Measurements from ENCODE around the gene STK16.
A peak's percentile ranks its signal among the peaks of the same experiment; 100 is the strongest.

Gene STK16

GRCh38 chr2:219274361-219274921 is 29.2 kb downstream of the STK16 start:
- Mint-ChIP-seq H3K4me1 (ENCODE audit: low read depth) (peaks cover 17% of the 10 kb centered on the region), H3K9me3 (no peaks in the 10 kb centered on the region), H3K36me3 (ENCODE audit: low read depth) (no peaks in the 10 kb centered on the region), H3K4me3 (no peak overlapping the region), H3K27me3 (peaks cover 21% of the 10 kb centered on the region), H3K27ac (no peak overlapping the region)
- intact Hi-C loops (cut with micrococcal nuclease): no loop called here

- peaks cover 46% of the 10 kb centered on the region for H3K4me1 Mint-ChIP-seq (ENCODE audit: low read depth)
- H3K36me3 Mint-ChIP-seq (ENCODE audit: low read depth): peaks cover 35% of the 10 kb centered on the region
- peaks cover 5% of the 10 kb centered on the region for H3K27me3 Mint-ChIP-seq
- intact Hi-C loops (cut with micrococcal nuclease): loop anchor here (1.0 to 5.0 kb wide), 2 partner anchors 17 to 109 kb away; partner anchors contain the start of gene DNPEP
- H3K27ac Mint-ChIP-seq: peak overlapping the region; percentile 89
- H3K4me3 Mint-ChIP-seq: peak overlapping the region; percentile 54
- no peaks in the 10 kb centered on the region for H3K9me3 Mint-ChIP-seq
These were observed 32.7 kb downstream of the STK16 start for GRCh38 chr2:219277703-219278654.

- H3K36me3 Mint-ChIP-seq (ENCODE audit: low read depth): peaks cover 42% of the 10 kb centered on the region
- no peaks in the 10 kb centered on the region for H3K9me3 Mint-ChIP-seq
- peaks cover 5% of the 10 kb centered on the region for H3K27me3 Mint-ChIP-seq
- H3K4me3 Mint-ChIP-seq: peak overlapping the region; percentile 86
- peaks cover 50% of the 10 kb centered on the region for H3K4me1 Mint-ChIP-seq (ENCODE audit: low read depth)
- H3K27ac Mint-ChIP-seq: peak overlapping the region; percentile 89
- intact Hi-C loops (cut with micrococcal nuclease): loop anchor here (1.0 to 5.0 kb wide), 3 partner anchors 101 to 118 kb away; partner anchors contain the start of genes DNPEP and NHEJ1
These were observed 33.4 kb downstream of the STK16 start for GRCh38 chr2:219278655-219279150.

- H3K9me3 Mint-ChIP-seq: no peaks in the 10 kb centered on the region
- peak within 1 kb of the TSS; percentile 86 for H3K4me3 Mint-ChIP-seq
- peak within 1 kb of the TSS; percentile 89 for H3K27ac Mint-ChIP-seq
- intact Hi-C loops (cut with micrococcal nuclease): loop anchor here (1.0 to 5.0 kb wide), 3 partner anchors 102 to 119 kb away; partner anchors contain the start of genes DNPEP and NHEJ1
- peaks cover 5% of the 10 kb centered on the region for H3K27me3 Mint-ChIP-seq
- H3K4me1 Mint-ChIP-seq (ENCODE audit: low read depth): peaks cover 50% of the 10 kb centered on the region
- H3K36me3 Mint-ChIP-seq (ENCODE audit: low read depth): peaks cover 49% of the 10 kb centered on the region
These were observed 34.1 kb downstream of the STK16 start, which contains the start of gene DNAJB2 for GRCh38 chr2:219279151-219279915. Gene DNAJB2 (plus strand): TSS chr2:219279366. CDS start chr2:219279834, 468 bp downstream.

GRCh38 chr2:219279916-219280516 is 34.7 kb downstream of the STK16 start:
- H3K27ac Mint-ChIP-seq: peak overlapping the region; percentile 89
- peaks cover 55% of the 10 kb centered on the region for H3K36me3 Mint-ChIP-seq (ENCODE audit: low read depth)
- no peaks in the 10 kb centered on the region for H3K9me3 Mint-ChIP-seq
- intact Hi-C loops (cut with micrococcal nuclease): loop anchor here (1.0 to 5.0 kb wide), 3 partner anchors 103 to 120 kb away; partner anchors contain the start of genes DNPEP and NHEJ1
- peaks cover 5% of the 10 kb centered on the region for H3K27me3 Mint-ChIP-seq
- peaks cover 50% of the 10 kb centered on the region for H3K4me1 Mint-ChIP-seq (ENCODE audit: low read depth)
- peak overlapping the region; percentile 86 for H3K4me3 Mint-ChIP-seq

- Mint-ChIP-seq H3K4me3 (no peak overlapping the region), H3K4me1 (ENCODE audit: low read depth) (peaks cover 55% of the 10 kb centered on the region), H3K36me3 (ENCODE audit: low read depth) (peaks cover 62% of the 10 kb centered on the region), H3K27ac (peak overlapping the region; percentile 89), H3K9me3 (no peaks in the 10 kb centered on the region), H3K27me3 (peaks cover 5% of the 10 kb centered on the region)
- intact Hi-C loops (cut with micrococcal nuclease): no loop called here
These were observed 35.4 kb downstream of the STK16 start for GRCh38 chr2:219280651-219281050.

GRCh38 chr2:219281588-219281987 is 36.3 kb downstream of the STK16 start:
- intact Hi-C loops (cut with micrococcal nuclease): no loop called here
- H3K9me3 Mint-ChIP-seq: no peaks in the 10 kb centered on the region
- peaks cover 65% of the 10 kb centered on the region for H3K4me1 Mint-ChIP-seq (ENCODE audit: low read depth)
- H3K27me3 Mint-ChIP-seq: peaks cover 3% of the 10 kb centered on the region
- peak overlapping the region; percentile 50 for H3K27ac Mint-ChIP-seq
- H3K36me3 Mint-ChIP-seq (ENCODE audit: low read depth): peaks cover 71% of the 10 kb centered on the region
- no peak overlapping the region for H3K4me3 Mint-ChIP-seq

- Mint-ChIP-seq H3K4me1 (ENCODE audit: low read depth) (peaks cover 66% of the 10 kb centered on the region), H3K4me3 (no peak overlapping the region), H3K27ac (no peak overlapping the region), H3K36me3 (ENCODE audit: low read depth) (peaks cover 72% of the 10 kb centered on the region), H3K9me3 (no peaks in the 10 kb centered on the region), H3K27me3 (peaks cover 2% of the 10 kb centered on the region)
- intact Hi-C loops (cut with micrococcal nuclease): no loop called here
These were observed 37.1 kb downstream of the STK16 start for GRCh38 chr2:219282375-219282774.

DNA sequence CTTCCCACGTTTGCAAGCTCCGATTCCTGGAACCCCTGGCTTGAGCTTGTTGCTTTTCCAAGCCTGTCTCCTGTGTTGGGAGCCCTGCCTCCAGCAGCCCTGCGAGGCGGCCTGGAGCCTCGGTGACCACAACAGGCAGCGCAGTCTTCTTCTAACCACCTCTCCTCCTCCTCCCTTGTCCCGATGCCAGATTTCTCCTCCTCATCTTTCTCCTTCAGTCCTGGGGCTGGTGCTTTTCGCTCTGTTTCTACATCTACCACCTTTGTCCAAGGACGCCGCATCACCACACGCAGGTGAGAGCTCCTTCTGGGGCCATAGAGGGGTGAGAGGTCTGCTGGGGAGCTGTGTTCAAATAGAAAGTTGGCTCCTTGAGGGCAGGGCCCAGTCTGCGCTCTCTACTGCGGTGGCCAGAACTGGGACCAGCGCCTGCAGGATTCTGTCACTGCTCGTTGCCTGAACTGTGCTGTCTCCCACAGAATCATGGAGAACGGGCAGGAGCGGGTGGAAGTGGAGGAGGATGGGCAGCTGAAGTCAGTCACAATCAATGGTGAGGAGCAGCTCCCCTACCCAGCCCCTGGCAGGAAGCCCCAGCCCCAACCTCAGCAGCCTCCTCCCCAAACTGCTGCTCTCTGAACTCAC is 37.8 kb downstream of the STK16 start:
- Mint-ChIP-seq H3K9me3 (no peaks in the 10 kb centered on the region), H3K27ac (no peak overlapping the region), H3K4me1 (ENCODE audit: low read depth) (peaks cover 59% of the 10 kb centered on the region), H3K4me3 (no peak overlapping the region), H3K36me3 (ENCODE audit: low read depth) (peaks cover 72% of the 10 kb centered on the region), H3K27me3 (no peaks in the 10 kb centered on the region)
- intact Hi-C loops (cut with micrococcal nuclease): no loop called here

DNA sequence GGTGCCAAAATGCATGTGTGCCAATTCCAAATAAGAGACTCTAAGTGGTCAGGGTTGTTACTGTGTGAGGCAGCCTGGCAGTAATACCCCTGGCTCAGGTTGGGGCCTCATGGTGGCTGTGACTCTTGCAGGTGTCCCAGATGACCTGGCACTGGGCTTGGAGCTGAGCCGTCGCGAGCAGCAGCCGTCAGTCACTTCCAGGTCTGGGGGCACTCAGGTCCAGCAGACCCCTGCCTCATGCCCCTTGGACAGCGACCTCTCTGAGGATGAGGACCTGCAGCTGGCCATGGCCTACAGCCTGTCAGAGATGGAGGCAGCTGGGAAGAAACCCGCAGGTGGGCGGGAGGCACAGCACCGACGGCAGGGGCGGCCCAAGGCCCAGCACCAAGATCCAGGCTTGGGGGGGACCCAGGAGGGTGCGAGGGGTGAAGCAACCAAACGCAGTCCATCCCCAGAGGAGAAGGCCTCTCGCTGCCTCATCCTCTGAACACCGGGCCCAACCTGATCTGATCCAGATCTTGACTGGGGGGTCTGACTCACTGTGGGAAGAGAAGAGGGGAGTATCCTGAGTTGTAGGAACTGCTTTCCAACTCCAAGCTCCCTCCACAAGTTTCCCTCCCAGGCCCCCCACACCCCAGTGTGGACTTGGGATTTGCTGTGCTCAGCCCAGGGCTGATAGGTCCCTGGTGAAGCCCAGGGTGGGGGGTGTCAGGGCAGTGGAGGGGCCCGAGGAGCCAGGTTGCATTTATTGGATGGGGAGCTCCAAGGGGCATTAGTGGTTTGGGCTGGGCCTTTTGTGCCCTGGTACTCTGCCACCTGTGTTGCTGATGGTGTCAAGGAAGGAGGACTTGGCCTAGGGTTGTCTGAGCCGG is 39.5 kb downstream of the STK16 start:
- H3K9me3 Mint-ChIP-seq: no peaks in the 10 kb centered on the region
- peaks cover 1% of the 10 kb centered on the region for H3K27me3 Mint-ChIP-seq
- H3K4me1 Mint-ChIP-seq (ENCODE audit: low read depth): peaks cover 52% of the 10 kb centered on the region
- peaks cover 69% of the 10 kb centered on the region for H3K36me3 Mint-ChIP-seq (ENCODE audit: low read depth)
- no peak overlapping the region for H3K4me3 Mint-ChIP-seq
- intact Hi-C loops (cut with micrococcal nuclease): no loop called here
- peak overlapping the region; percentile 44 for H3K27ac Mint-ChIP-seq

DNA sequence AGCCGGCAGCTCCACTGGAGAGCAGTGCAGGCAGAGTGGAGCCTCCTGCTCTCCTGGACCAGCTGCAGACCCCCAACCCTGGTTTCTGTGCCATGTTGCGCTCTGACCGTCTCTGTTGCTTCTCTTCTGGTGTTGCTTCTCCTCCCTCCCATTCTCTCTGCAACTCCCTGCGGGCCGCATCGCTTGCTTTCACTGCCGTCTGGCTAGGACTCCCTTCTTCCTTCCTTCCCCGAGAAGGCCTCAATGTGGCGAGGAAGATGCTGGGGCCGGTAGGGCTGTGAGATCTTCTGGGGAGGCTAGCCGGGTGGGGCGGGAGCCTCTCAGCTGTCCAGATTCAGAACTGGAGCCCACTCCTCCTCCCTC is 40.1 kb downstream of the STK16 start:
- peaks cover 48% of the 10 kb centered on the region for H3K4me1 Mint-ChIP-seq (ENCODE audit: low read depth)
- H3K27me3 Mint-ChIP-seq: peaks cover 6% of the 10 kb centered on the region
- peaks cover 63% of the 10 kb centered on the region for H3K36me3 Mint-ChIP-seq (ENCODE audit: low read depth)
- H3K4me3 Mint-ChIP-seq: no peak overlapping the region
- peak overlapping the region; percentile 44 for H3K27ac Mint-ChIP-seq
- H3K9me3 Mint-ChIP-seq: no peaks in the 10 kb centered on the region
- intact Hi-C loops (cut with micrococcal nuclease): no loop called here

GRCh38 chr2:219285894-219286425 is 40.7 kb downstream of the STK16 start:
- Mint-ChIP-seq H3K4me3 (no peak overlapping the region), H3K27me3 (peaks cover 6% of the 10 kb centered on the region), H3K27ac (no peak overlapping the region), H3K9me3 (no peaks in the 10 kb centered on the region), H3K4me1 (ENCODE audit: low read depth) (peaks cover 42% of the 10 kb centered on the region), H3K36me3 (ENCODE audit: low read depth) (peaks cover 57% of the 10 kb centered on the region)
- intact Hi-C loops (cut with micrococcal nuclease): no loop called here
